Epithelial cell of esophagus (primary cell): ENCODE results near the gene TMEM125.
A peak's percentile ranks its signal among the peaks of the same experiment; 100 is the strongest.

Experiments used
- DNase-seq: peaks from one replicate; pipeline ENCODE4 v3.0.0; 2010; ENCODE audit warnings: low read depth
- H3K4me3 ChIP-seq: 2 replicates; pipeline ENCODE4 v1.5.1; 2011; ENCODE audit warnings: mild to moderate bottlenecking, low read length, control low read depth
- TF ChIP-seq, protein P1 (sequence below): IDR thresholded peaks from 2 replicates; pipeline ENCODE4 v1.5.1; 2011; ENCODE audit warnings: low read depth, mild to moderate bottlenecking, low read length, control low read depth, inconsistent platforms; ENCODE audit not compliant: insufficient read depth; ENCODE audit errors: missing control alignments

The TMEM125 gene

DNA sequence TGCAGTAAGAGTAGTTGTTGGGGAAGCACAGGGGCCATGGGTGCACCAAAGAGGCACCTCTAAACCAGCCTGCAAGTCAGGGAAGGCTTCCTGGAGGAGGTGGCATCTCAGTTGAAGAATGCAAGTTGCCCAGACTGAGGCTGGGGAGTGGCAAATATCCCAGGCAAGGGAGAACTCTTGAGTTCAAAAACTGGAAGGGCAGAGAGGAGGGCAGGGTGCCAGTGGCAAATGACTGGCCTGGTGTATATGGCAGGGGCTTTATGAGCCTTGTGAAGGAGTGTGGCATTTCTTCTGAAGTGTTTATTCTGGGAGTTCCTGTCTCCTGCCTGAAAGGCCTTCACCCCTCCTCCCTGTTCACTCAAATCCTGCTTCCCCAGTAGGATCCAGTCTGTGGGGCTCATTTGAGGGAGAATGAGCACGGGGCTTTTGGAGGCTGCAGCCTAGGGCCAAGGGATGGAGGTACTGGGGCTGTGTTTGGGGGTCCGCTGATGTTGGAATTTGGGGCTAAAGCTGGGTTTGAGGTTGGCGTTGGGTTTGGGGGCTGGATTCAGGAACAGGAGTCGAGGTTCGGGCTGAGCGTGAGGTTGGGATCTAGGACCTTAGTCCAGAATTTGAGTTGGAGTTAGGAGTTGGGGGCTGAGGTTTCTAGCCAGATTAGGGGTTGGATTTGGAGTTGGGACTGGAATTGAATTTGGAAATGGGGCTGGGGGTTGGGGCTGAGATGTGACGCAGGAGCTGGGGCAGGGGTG lies at the start of gene TMEM125:
TMEM125 (plus strand) TSS at position 357 of the 749 bp plus-strand sequence. CDS start 2,740 bp downstream, outside the sequence.
- H3K4me3 ChIP-seq, result peak within 1 kb of the TSS; percentile 25
- no peak for DNase-seq
- TF ChIP-seq, protein P1, sequence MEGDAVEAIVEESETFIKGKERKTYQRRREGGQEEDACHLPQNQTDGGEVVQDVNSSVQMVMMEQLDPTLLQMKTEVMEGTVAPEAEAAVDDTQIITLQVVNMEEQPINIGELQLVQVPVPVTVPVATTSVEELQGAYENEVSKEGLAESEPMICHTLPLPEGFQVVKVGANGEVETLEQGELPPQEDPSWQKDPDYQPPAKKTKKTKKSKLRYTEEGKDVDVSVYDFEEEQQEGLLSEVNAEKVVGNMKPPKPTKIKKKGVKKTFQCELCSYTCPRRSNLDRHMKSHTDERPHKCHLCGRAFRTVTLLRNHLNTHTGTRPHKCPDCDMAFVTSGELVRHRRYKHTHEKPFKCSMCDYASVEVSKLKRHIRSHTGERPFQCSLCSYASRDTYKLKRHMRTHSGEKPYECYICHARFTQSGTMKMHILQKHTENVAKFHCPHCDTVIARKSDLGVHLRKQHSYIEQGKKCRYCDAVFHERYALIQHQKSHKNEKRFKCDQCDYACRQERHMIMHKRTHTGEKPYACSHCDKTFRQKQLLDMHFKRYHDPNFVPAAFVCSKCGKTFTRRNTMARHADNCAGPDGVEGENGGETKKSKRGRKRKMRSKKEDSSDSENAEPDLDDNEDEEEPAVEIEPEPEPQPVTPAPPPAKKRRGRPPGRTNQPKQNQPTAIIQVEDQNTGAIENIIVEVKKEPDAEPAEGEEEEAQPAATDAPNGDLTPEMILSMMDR, result no peak

DNA sequence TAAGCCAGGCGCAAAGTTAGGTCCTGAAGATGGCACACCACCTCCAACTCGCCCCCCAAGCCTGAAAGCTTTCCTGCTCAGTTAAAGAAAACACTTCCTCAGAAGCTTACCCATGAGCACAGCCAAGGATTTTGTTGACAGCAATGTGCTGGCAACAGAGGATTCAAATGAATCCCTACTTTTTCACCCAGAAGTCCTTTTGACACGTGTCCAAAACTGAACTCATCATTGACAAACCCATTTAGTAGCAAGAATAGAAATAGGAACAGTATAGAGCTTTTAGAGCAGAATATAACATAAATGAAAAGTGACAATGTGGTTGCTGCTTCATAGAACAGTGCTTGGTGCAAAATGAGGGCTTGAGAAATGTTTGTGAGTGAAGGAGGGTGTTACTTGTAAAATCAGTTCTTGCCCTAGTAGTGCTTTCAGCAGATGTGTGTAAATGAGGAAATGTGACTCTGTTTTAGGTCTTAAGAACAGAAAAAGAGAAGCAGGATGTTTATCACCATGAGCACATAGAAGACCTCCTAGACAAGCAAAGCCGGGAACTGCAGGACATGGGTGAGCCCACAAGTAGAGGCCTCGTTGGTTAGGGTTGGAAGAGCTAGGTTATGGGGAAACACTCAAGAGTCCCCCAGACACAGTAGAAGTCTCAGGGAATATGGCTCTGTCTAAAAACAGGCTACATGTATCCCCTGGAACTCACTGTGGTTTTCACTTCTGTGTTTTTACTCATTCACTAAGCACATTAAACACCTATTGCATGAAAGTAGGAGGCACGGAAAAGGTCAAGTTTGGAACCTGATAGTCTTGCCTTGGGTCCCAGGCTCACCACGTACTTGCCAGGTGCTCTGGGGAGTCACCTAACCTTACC lies 48.6 kb upstream of the TMEM125 start:
- no peak overlapping the region for H3K4me3 ChIP-seq
- TF ChIP-seq, protein P1, result no peak
- no peak for DNase-seq

DNA sequence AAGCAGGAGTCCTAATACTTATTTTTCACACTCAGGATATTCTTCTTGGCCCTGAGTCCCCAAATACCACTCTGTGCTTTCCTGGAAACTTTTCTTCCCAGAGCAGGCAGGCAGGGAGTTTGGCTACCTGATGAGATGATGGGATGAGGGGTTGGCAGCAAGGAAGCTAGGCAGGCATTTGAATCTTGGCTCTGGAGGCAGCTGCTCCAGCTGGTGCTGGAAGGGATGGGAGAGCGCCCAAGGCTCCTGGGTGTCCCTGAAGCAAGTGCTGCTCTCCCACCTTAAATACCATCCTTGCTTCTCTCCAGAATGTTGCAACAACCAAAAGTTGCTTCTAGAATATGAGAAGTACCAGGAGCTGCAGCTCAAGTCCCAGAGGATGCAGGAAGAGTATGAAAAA lies 48.0 kb upstream of the TMEM125 start:
- no peak overlapping the region for H3K4me3 ChIP-seq
- TF ChIP-seq, protein P1, result no peak
- no peak for DNase-seq

DNA sequence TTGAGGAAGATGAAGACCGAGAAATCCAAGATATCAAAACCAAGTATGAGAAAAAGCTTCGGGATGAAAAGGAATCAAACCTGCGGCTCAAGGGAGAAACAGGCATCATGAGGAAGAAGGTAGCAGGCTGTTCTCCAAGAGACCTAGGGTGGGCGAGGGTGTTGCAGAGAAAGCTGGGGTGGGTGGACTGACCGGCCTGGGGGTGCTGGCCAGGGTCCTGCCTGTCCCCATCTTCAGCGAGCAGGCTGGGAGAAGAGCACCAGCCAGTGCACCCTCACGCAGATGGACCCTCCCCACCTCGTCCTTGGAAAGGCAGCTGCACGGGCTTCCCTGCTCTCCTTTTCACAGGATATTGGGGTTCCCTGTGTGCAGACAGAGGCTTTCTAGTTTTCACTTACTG lies 46.9 kb upstream of the TMEM125 start:
- no peak overlapping the region for H3K4me3 ChIP-seq
- no peak for DNase-seq
- TF ChIP-seq, protein P1, result no peak

DNA sequence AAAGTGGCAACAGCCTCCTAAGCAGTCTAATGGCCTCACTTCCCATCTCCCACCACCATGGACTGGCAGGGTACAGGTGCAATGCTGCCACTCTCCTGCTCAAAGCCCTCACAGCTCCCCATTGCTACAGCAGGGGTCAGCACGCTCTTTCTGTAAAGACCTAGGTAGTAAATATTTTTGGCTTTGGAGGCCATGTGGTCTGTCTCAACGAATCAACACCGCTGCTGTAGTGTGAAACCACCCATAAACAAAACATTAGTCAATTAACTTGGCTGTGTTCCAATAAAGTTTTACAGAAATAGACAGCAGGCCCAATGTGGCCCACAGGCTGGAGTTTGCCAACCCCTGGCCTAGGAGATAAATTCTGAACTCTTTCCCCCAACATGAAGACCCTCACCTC lies 44.6 kb upstream of the TMEM125 start:
- H3K4me3 ChIP-seq, result no peak overlapping the region
- DNase-seq, result peak; percentile 73

DNA sequence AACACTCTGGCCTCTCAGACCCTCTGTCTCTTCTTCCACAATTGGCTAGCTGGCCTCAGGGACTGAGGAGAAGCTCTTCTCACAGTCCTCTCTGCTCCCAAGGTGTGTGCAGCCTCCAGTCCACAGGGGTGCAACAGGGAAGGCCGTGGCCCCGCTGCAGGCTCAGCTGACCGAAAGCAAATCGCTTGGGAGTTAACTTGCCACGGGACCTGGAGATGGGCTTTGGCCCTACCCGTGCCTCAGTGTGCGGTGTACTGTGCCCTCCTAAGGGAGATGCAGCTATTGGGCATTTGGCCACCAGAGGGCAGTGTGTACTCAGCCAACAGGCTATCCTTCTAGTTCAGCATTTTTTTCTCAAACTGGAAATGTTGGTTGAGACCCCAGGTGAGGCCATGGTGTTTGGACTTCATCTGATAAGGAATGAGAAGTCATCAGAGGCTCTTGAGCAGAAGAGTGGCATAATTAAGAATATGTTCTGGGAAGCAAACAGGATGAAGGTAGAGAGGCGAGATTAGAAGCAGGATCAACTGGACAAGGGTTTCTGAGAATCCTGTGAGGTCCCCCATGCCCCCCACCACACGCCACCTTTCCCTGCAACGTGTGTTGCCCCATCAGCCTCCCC lies 42.5 kb upstream of the TMEM125 start:
- no peak overlapping the region for H3K4me3 ChIP-seq
- TF ChIP-seq, protein P1, result peak; percentile 96
- DNase-seq, result peak; percentile 72

More for the DNA sequence above, 44.6 kb upstream of the TMEM125 start:
- TF ChIP-seq, protein P1, result no peak
